Neural progenitor cell (in vitro differentiated cells): ENCODE data around the gene TMEM236.

ENCODE experiments used
- CTCF ChIP-seq: fragments of 200-600 bp; sonication (generic); IDR thresholded peaks from 2 replicates; pipeline ENCODE4 v1.5.1; 2017; ENCODE audit warnings: antibody characterized with exemption, mild to moderate bottlenecking
- EZH2 ChIP-seq: fragments of 200-600 bp; sonication (generic); IDR thresholded peaks from 2 replicates; pipeline ENCODE4 v1.6.1; 2017; ENCODE audit warnings: antibody characterized with exemption, mild to moderate bottlenecking, moderate library complexity
- EZH2phosphoT487 ChIP-seq: fragments of 200-600 bp; sonication (generic); IDR thresholded peaks from 2 replicates; pipeline ENCODE4 v1.6.1; 2017; ENCODE audit warnings: antibody characterized with exemption

DNA sequence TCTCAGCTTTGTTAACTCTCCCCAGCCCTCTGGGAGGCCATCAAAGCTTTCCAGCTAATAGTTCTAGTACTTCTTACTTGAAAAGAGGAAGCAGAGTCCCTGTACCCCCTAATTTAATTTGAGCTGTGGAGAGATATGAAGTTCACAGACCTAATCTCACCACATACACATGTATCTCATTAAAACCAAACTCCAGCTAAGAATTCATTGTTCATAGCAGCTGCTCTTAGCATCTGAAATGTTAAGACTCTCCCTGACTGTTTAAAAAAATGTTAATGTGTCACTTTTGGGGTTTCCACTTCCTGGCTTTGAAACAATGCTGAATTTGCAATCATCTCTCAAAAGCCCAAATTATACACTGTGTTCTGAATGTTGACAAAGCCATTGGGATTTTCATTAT lies 41.0 kb downstream of the TMEM236 start:
- TF ChIP-seq EZH2 (no peak), CTCF (no peak), EZH2phosphoT487 (no peak)
